ENCODE data around the gene CES2.
"Not testable (repeated sequence)": the region's sequence is repeated elsewhere in the genome, so short reads cannot be mapped to it uniquely, and the experiment has no call there.

The CES2 gene

GRCh38 chr16:66991545-66992077, 56.3 kb downstream of the CES2 start:
- no peak for DNase-seq

- DNase-seq = not testable (repeated sequence)
Measured at GRCh38 chr16:66993558-66993957, 58.2 kb downstream of the CES2 start.

All from activated CD4-positive, CD25-positive, alpha-beta regulatory T cell treated with anti-CD3 and anti-CD28 coated beads, Interleukin-2, amount 50 U/mL, for 72 hours (primary cell).